Measurements from ENCODE around the gene GALNTL6. TPM values are rescaled to one million over a fixed set of nuclear protein-coding genes. Genes with fewer than 3 reads are reported as not detected.
"Not testable (repeated sequence)": the region's sequence is repeated elsewhere in the genome, so short reads cannot be mapped to it uniquely, and the experiment has no call there.

GALNTL6 gene
- total RNA-seq, 1 experiment from 2014 or later: not detected

DNA sequence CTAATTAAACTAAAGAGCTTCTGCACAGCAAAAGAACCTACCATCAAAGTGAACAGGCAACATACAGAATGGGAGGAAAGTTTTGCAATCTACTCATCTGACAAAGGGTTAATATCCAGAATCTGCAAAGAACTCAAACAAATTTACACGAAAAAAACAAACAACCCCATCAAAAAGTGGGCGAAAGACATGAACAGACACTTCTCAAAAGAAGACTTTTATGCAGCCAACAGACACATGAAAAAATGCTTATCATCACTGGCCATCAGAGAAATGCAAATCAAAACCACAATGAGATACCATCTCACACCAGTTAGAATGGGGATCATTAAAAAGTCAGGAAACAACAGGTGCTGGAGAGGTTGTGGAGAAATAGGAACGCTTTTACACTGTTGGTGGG, 1104.2 kb downstream of the GALNTL6 start:
- not testable (repeated sequence) for H2AFZ ChIP-seq (ENCODE audit: low read length); H2BK120ac ChIP-seq (ENCODE audit: low read depth, low read length, poor library complexity, severe bottlenecking); H3K4me1 Mint-ChIP-seq; H4K20me1 ChIP-seq (ENCODE audit: control insufficient read depth, insufficient read depth, insufficient read length); H3K27me3 Mint-ChIP-seq (ENCODE audit: low read depth); H3T11ph ChIP-seq (ENCODE audit: low read length); H4K91ac ChIP-seq (ENCODE audit: insufficient read length, low read depth, low read length); H3K23me2 ChIP-seq (ENCODE audit: insufficient read length, low read depth, low read length, poor library complexity, severe bottlenecking); H3K18ac ChIP-seq (ENCODE audit: insufficient read length, low read depth, low read length); H3K9me3 ChIP-seq (ENCODE audit: control insufficient read depth, low read depth, low read length); H3K4me2 ChIP-seq (ENCODE audit: insufficient read depth, insufficient read length, low read length); DNase-seq; H3K79me1 ChIP-seq (ENCODE audit: insufficient read depth, low read depth, low read length, poor library complexity, severe bottlenecking); H2BK12ac ChIP-seq (ENCODE audit: insufficient read length, low read depth, low read length); H3K9ac ChIP-seq (ENCODE audit: extremely low read depth, insufficient read length, low read length); H3K79me2 ChIP-seq (ENCODE audit: insufficient read depth, low read length); H2AK5ac ChIP-seq (ENCODE audit: insufficient read length, low read length); H3K4me1 ChIP-seq (ENCODE audit: insufficient read depth, low read length); H2BK20ac ChIP-seq (ENCODE audit: low read depth, low read length, poor library complexity, severe bottlenecking); H3K14ac ChIP-seq (ENCODE audit: insufficient read depth, low read length); H3K4me3 Mint-ChIP-seq; H3K56ac ChIP-seq (ENCODE audit: insufficient read length, low read depth, low read length); H3K4ac ChIP-seq (ENCODE audit: low read depth, low read length); H3K23ac ChIP-seq (ENCODE audit: insufficient read length, low read depth, low read length); H2BK5ac ChIP-seq (ENCODE audit: insufficient read length, low read length); H4K5ac ChIP-seq (ENCODE audit: insufficient read length, low read depth, low read length); H2BK15ac ChIP-seq (ENCODE audit: low read depth, low read length); H3K27me3 ChIP-seq (ENCODE audit: insufficient read depth, low read length); H4K8ac ChIP-seq (replicated peaks; ENCODE audit: insufficient read length, low read depth, low read length); H3K27ac Mint-ChIP-seq; H3K27ac ChIP-seq (ENCODE audit: insufficient read length, low read depth, low read length)
- peaks cover 22 to 25% of the 10 kb centered on the region in 2 experiments for H3K9me3 Mint-ChIP-seq
- H3K36me3 Mint-ChIP-seq (ENCODE audit: insufficient read depth in 1 of 3, low read depth in 3 of 3): peaks cover 3 to 15% (median 7%) of the 10 kb centered on the region in 3 experiments
- WGBS (ENCODE audit: extremely low coverage, insufficient read length, low lambda C conversion rate): no CpG with 5 or more reads among the region's 3 CpGs
